GM12878 (cell line): Measurements from ENCODE around the gene TMEM255A. TPM values are rescaled to one million over a fixed set of nuclear protein-coding genes. Genes with fewer than 3 reads are reported as not detected.

Source experiments
- ATAC-seq: fragments of 200-7000 bp; cut with Tn5 transposase; 3 replicates; pipeline ENCODE4 v1.9.1; 2020; ENCODE audit warnings: mild to moderate bottlenecking, moderate library complexity
- BruUV-seq: library from RNA; stranded (reverse); fragments of 400-500 nt; replicated peaks from 2 replicates; lab custom pipeline; 2021; lab: Mats Ljungman, UMichigan
- CTCF ChIA-PET: fragments of 300-600 bp; sonication (Branson Sonifier 250); formaldehyde crosslinking; extraction: SDS; loops from one replicate; lab custom pipeline; 2021; ENCODE audit warnings: inconsistent platforms; lab: Yijun Ruan, JAX
- POLR2A ChIA-PET: fragments of 350-600 bp; formaldehyde crosslinking; extraction: SDS; loops from one replicate; lab custom pipeline; 2021; ENCODE audit warnings: inconsistent platforms; lab: Charles Lee
- RAD21 ChIA-PET: fragments of 300-600 bp; sonication (Branson Sonifier 250); formaldehyde crosslinking; loops from one replicate; lab custom pipeline; 2023; ENCODE audit warnings: antibody characterized with exemption; ENCODE audit not compliant: unreplicated experiment; lab: Charles Lee
- SMC1A ChIA-PET: fragments of 300-600 bp; sonication (Branson Sonifier 250); formaldehyde crosslinking; loops from one replicate; lab custom pipeline; 2023; ENCODE audit not compliant: unreplicated experiment, uncharacterized antibody; lab: Charles Lee
- DNase-seq: peaks from one replicate; pipeline ENCODE4 v3.0.0-alpha.2; 2011; ENCODE audit warnings: low read depth, low spot score
- FAIRE-seq: peaks from 3 replicates; lab custom pipeline; 2011; peaks lifted over from hg19 to GRCh38; lab: Jason Lieb, UNC
- H2AFZ ChIP-seq: 2 replicates; pipeline ENCODE4 v1.6.0; 2011; ENCODE audit warnings: low read depth, low read length, control low read depth; ENCODE audit not compliant: control insufficient read depth
- H3K27ac ChIP-seq: 2 replicates; pipeline ENCODE4 v1.5.1; 2011; ENCODE audit warnings: control low read depth; ENCODE audit not compliant: control insufficient read depth, insufficient read depth
- H3K27me3 ChIP-seq, 2 experiments: replicated peaks in 1 of 2; 2 replicates each; pipeline versions ENCODE4 v1.6.0 to v1.6.1; 2011; ENCODE audit warnings: low read length in 1 of 2; ENCODE audit not compliant: control insufficient read depth in 2 of 2, insufficient read depth in 2 of 2
- H3K36me3 ChIP-seq, 2 experiments: 2 replicates each; pipeline ENCODE4 v1.5.1; 2011; ENCODE audit warnings: low read length in 1 of 2; ENCODE audit not compliant: control insufficient read depth in 2 of 2, insufficient read depth in 2 of 2
- H3K4me1 ChIP-seq: 2 replicates; pipeline ENCODE4 v1.6.1; 2011; ENCODE audit warnings: mild to moderate bottlenecking, low read length, moderate library complexity, mixed read lengths; ENCODE audit not compliant: control insufficient read depth, insufficient read depth
- H3K4me2 ChIP-seq: 2 replicates; pipeline ENCODE4 v1.6.0; 2011; ENCODE audit warnings: control low read depth; ENCODE audit not compliant: control insufficient read depth, insufficient read depth
- H3K4me3 ChIP-seq: fragments of 200-600 bp; sonication (generic); 2 replicates; pipeline ENCODE4 v1.5.1; 2016
- H3K79me2 ChIP-seq: 2 replicates; pipeline ENCODE4 v1.6.0; 2011; ENCODE audit warnings: low read length; ENCODE audit not compliant: control insufficient read depth, insufficient read depth
- H3K9ac ChIP-seq: 2 replicates; pipeline ENCODE4 v1.8.0; 2011; ENCODE audit warnings: low read length, control low read depth, mixed read lengths; ENCODE audit not compliant: control insufficient read depth, insufficient read depth
- H3K9me3 ChIP-seq: replicated peaks from 3 replicates; pipeline ENCODE4 v1.5.1; 2011; ENCODE audit warnings: mild to moderate bottlenecking, low read length; ENCODE audit not compliant: control insufficient read depth, insufficient read depth
- H4K20me1 ChIP-seq: 2 replicates; pipeline ENCODE4 v1.6.0; 2011; ENCODE audit not compliant: control insufficient read depth, insufficient read depth
- BCLAF1 ChIP-seq: fragments of 450-650 bp; IDR thresholded peaks from 2 replicates; pipeline ENCODE4 v1.6.1; 2017; ENCODE audit warnings: antibody characterized with exemption, mild to moderate bottlenecking, moderate library complexity
- CEBPB ChIP-seq, 2 experiments: fragments of 150-350 bp in 1 of 2; IDR thresholded peaks; 2 replicates each; pipeline ENCODE4 v1.6.1; 2012 to 2014; ENCODE audit warnings: low read depth in 2 of 2, low read length in 2 of 2, borderline replicate concordance in 1 of 2, inconsistent platforms in 1 of 2
- CHD1 ChIP-seq: IDR thresholded peaks from 2 replicates; pipeline ENCODE4 v1.6.1; 2012; ENCODE audit warnings: low read depth, low read length, improper control_type of control experiment
- HSF1 ChIP-seq: fragments of 150-350 bp; IDR thresholded peaks from 2 replicates; pipeline ENCODE4 v1.6.1; 2014; ENCODE audit warnings: mild to moderate bottlenecking, low read depth, low read length
- JUND ChIP-seq: IDR thresholded peaks from 2 replicates; pipeline ENCODE4 v1.6.1; 2012; ENCODE audit warnings: low read depth, mild to moderate bottlenecking, low read length, improper control_type of control experiment, moderate library complexity
- NFXL1 ChIP-seq: fragments of 450-650 bp; IDR thresholded peaks from 2 replicates; pipeline ENCODE4 v1.6.1; 2017; ENCODE audit warnings: antibody characterized with exemption, mild to moderate bottlenecking, borderline replicate concordance
- NFYA ChIP-seq: IDR thresholded peaks from 2 replicates; pipeline ENCODE4 v1.6.1; 2011; ENCODE audit warnings: low read depth, mild to moderate bottlenecking, low read length, improper control_type of control experiment, borderline replicate concordance
- PBX3 ChIP-seq: IDR thresholded peaks from 2 replicates; pipeline ENCODE4 v1.6.1; 2011; ENCODE audit warnings: mild to moderate bottlenecking, low read depth, low read length, moderate library complexity; ENCODE audit not compliant: insufficient replicate concordance
- POLR2A ChIP-seq: IDR thresholded peaks from 2 replicates; pipeline ENCODE4 v1.6.1; 2011; ENCODE audit warnings: low read depth, mild to moderate bottlenecking, low read length
- RB1 ChIP-seq: fragments of 450-650 bp; formaldehyde crosslinking; IDR thresholded peaks from 2 replicates; pipeline ENCODE4 v1.6.1; 2017; ENCODE audit warnings: mild to moderate bottlenecking, borderline replicate concordance
- SP1 ChIP-seq: IDR thresholded peaks from one replicate; pipeline ENCODE4 v1.6.1; 2011; ENCODE audit warnings: low read depth, low read length
- STAT1 ChIP-seq: fragments of 450-650 bp; conservative IDR thresholded peaks from 2 replicates; pipeline ENCODE4 v1.6.1; 2014; ENCODE audit warnings: antibody characterized with exemption, mild to moderate bottlenecking
- TBL1XR1 ChIP-seq: IDR thresholded peaks from 2 replicates; pipeline ENCODE4 v1.6.1; 2012; ENCODE audit warnings: low read depth, low read length, improper control_type of control experiment
- ZBTB40 ChIP-seq: fragments of 450-650 bp; IDR thresholded peaks from 2 replicates; pipeline ENCODE4 v1.6.1; 2016; ENCODE audit warnings: mild to moderate bottlenecking, moderate library complexity, borderline replicate concordance
- WGBS: methylation state at CpG from one replicate; pipeline ENCODE4 v1.1.6; 2016; ENCODE audit warnings: low lambda C conversion rate; ENCODE audit not compliant: insufficient replicate concordance, insufficient coverage; ENCODE audit errors: missing lambda C conversion rate; 5-methylcytosine and 5-hydroxymethylcytosine counted together
- in situ Hi-C: fragments of 300-500 bp; cut with MboI; formaldehyde crosslinking; loops from 9 replicates; pipeline ENCODE4 v1.14.3; 2018; ENCODE audit warnings: mixed read lengths
- intact Hi-C: fragments of 100-400 bp; cut with micrococcal nuclease; formaldehyde crosslinking; loops from one replicate; pipeline ENCODE4 v1.14.2; 2022; ENCODE audit not compliant: unreplicated experiment
- polyA plus RNA-seq, 11 experiments: library from polyadenylated mRNA; depleted of rRNA in 4 of 11; unstranded in 6 of 11; stranded (reverse) in 5 of 11; fragments of >200 nt; fragmentation: Nextera tagmentation in 4 of 11; fragmentation: Illumina TruSeq in 1 of 11; extraction: Ambion mirVana in 4 of 11; extraction: Trizol in 1 of 11; gene quantifications; 1 replicate in 1 of 11; 2 replicates in 10 of 11; pipeline versions ENCODE4 v1.2.1 to v1.2.3, GENCODE V29; 2011 to 2016; ENCODE audit warnings: inconsistent platforms in 2 of 11, missing spikeins in 2 of 11, low read depth in 1 of 11
- total RNA-seq, 4 experiments: library from RNA; depleted of rRNA in 3 of 4; stranded (reverse); fragments of >200 nt in 3 of 4; fragmentation: Illumina TruSeq in 1 of 4; extraction: Trizol in 1 of 4; gene quantifications; 2 replicates each; pipeline versions ENCODE4 v1.2.1 to v1.2.3, GENCODE V29; 2013 to 2021

TMEM255A gene
- total and polyA plus RNA-seq, 10 of the 15 experiments (the other 5 are each of a cell fraction or from before 2014, with no cell fraction given), result 0.90 to 5.4 (median 1.3) TPM

- ChIA-PET RAD21 (interaction anchor here (1.1 to 1.4 kb wide), 2 partner anchors 10 to 159 kb away, joined by 3 to 4 read pairs; no protein-coding TSS in a partner anchor), SMC1A (interaction anchor here (0.8 to 2.0 kb wide), 3 partner anchors 30 to 158 kb away, joined by 3 to 5 read pairs (median 4); no protein-coding TSS in a partner anchor), CTCF (interaction anchor here (0.9 to 2.2 kb wide), 9 partner anchors 9 to 156 kb away, joined by 3 to 7 read pairs (median 5); partner anchors contain the start of gene ZBTB33), POLR2A (interaction anchor here (0.7 kb wide), 1 partner anchor 9 kb away, joined by 3 read pairs; no protein-coding TSS in a partner anchor)
- Histone ChIP-seq H3K27ac (no peak overlapping the region), H3K9me3 (no peaks in the 10 kb centered on the region), H3K4me2 (no peak overlapping the region), H3K79me2 (no peaks in the 10 kb centered on the region), H4K20me1 (no peaks in the 10 kb centered on the region), H2AFZ (no peak overlapping the region), H3K36me3 (no peaks in the 10 kb centered on the region), H3K9ac (no peak overlapping the region), H3K27me3 (no peaks in the 10 kb centered on the region), H3K4me3 (no peak overlapping the region), H3K4me1 (no peaks in the 10 kb centered on the region)
- DNase-seq (no peak), ATAC-seq (no peak), FAIRE-seq (no peak)
- in situ Hi-C loops (no loop called here), intact Hi-C loops (loop anchor here (5.0 kb wide), 1 partner anchor 139 kb away; no protein-coding TSS in a partner anchor)
- WGBS, result 50% methylated on average over 4 of the region's 4 CpGs
- TF ChIP-seq ZBTB40, result no peak
- TF ChIP-seq TBL1XR1, result no peak
- no peak for TF ChIP-seq BCLAF1
- no peak for TF ChIP-seq CHD1
- TF ChIP-seq NFYA, result no peak
- TF ChIP-seq HSF1, result no peak
- TF ChIP-seq STAT1, result no peak
- no peak for TF ChIP-seq RB1
- no peak for TF ChIP-seq NFXL1
- no peak for TF ChIP-seq JUND
- no peak for TF ChIP-seq CEBPB (IDR thresholded peaks at IDR 0.05; ENCODE audit: borderline replicate concordance in 1 of 2, low read depth in 2 of 2, low read length in 2 of 2)
- TF ChIP-seq POLR2A, result no peak
- TF ChIP-seq PBX3, result no peak
- no peak for TF ChIP-seq SP1
- no TSS peak for BruUV-seq
These were observed 7.2 kb upstream of the TMEM255A start for GRCh38 chrX:120318411-120318810.
